HUES48 (cell line): ENCODE measurements around the gene MKS1.

Source experiments
- H3K27ac ChIP-seq: one replicate; pipeline ENCODE4 v1.7.0; 2013; ENCODE audit warnings: low read depth, low read length, inconsistent platforms
- H3K27me3 ChIP-seq: 2 replicates; pipeline ENCODE4 v1.6.1; 2013; ENCODE audit warnings: mild to moderate bottlenecking, low read length; ENCODE audit not compliant: control insufficient read depth, insufficient read depth
- H3K36me3 ChIP-seq: 2 replicates; pipeline ENCODE4 v1.6.1; 2013; ENCODE audit warnings: low read length; ENCODE audit not compliant: control insufficient read depth, insufficient read depth
- H3K4me1 ChIP-seq: 2 replicates; pipeline ENCODE4 v1.6.1; 2013; ENCODE audit warnings: mild to moderate bottlenecking, low read length; ENCODE audit not compliant: control insufficient read depth, insufficient read depth
- H3K4me3 ChIP-seq: 2 replicates; pipeline ENCODE4 v1.5.1; 2013; ENCODE audit warnings: mild to moderate bottlenecking, low read depth, low read length
- H3K9ac ChIP-seq: 2 replicates; pipeline ENCODE4 v1.6.1; 2013; ENCODE audit warnings: mild to moderate bottlenecking, low read depth, low read length, moderate library complexity
- H3K9me3 ChIP-seq: 2 replicates; pipeline ENCODE4 v1.6.1; 2013; ENCODE audit warnings: low read length; ENCODE audit not compliant: control insufficient read depth, insufficient read depth

MKS1 gene

GRCh38 chr17:58200024-58200633, 18.9 kb downstream of the MKS1 start:
- Histone ChIP-seq H3K9me3 (no peaks in the 10 kb centered on the region), H3K4me1 (no peaks in the 10 kb centered on the region), H3K27me3 (no peaks in the 10 kb centered on the region; the same call in none of the 2 replicates), H3K36me3 (0 out of 2 replicates have a peak, but pooled peaks cover under 1% of the 10 kb centered on the region), H3K9ac (no peak overlapping the region), H3K27ac (no peak overlapping the region), H3K4me3 (no peak overlapping the region)

GRCh38 chr17:58196610-58197009, 22.4 kb downstream of the MKS1 start:
- Histone ChIP-seq H3K36me3 (no peaks in the 10 kb centered on the region), H3K9me3 (no peaks in the 10 kb centered on the region), H3K4me1 (no peaks in the 10 kb centered on the region), H3K27ac (no peak overlapping the region), H3K9ac (no peak overlapping the region), H3K4me3 (no peak overlapping the region), H3K27me3 (peaks cover 4% of the 10 kb centered on the region)

GRCh38 chr17:58195518-58196123, 23.4 kb downstream of the MKS1 start:
- Histone ChIP-seq H3K36me3 (no peaks in the 10 kb centered on the region), H3K9ac (no peak overlapping the region), H3K27me3 (peaks cover 4% of the 10 kb centered on the region), H3K4me3 (no peak overlapping the region), H3K9me3 (no peaks in the 10 kb centered on the region), H3K27ac (no peak overlapping the region), H3K4me1 (no peaks in the 10 kb centered on the region)

GRCh38 chr17:58193641-58194255, 25.3 kb downstream of the MKS1 start:
- no peaks in the 10 kb centered on the region for H3K9me3 ChIP-seq
- H3K4me1 ChIP-seq, result no peaks in the 10 kb centered on the region
- no peaks in the 10 kb centered on the region for H3K36me3 ChIP-seq
- no peak overlapping the region for H3K27ac ChIP-seq
- no peak overlapping the region for H3K4me3 ChIP-seq
- H3K9ac ChIP-seq, result no peak overlapping the region
- peaks cover 4% of the 10 kb centered on the region for H3K27me3 ChIP-seq

- no peak within 1 kb of the TSS for H3K9ac ChIP-seq
- H3K4me1 ChIP-seq, result no peaks in the 10 kb centered on the region
- H3K27ac ChIP-seq, result no peak within 1 kb of the TSS
- no peaks in the 10 kb centered on the region for H3K9me3 ChIP-seq
- H3K36me3 ChIP-seq, result no peaks in the 10 kb centered on the region
- no peak within 1 kb of the TSS for H3K4me3 ChIP-seq
- H3K27me3 ChIP-seq, result peaks cover 4% of the 10 kb centered on the region; the same call in 1 of the 2 replicates
Observed at GRCh38 chr17:58192612-58193011, 26.4 kb downstream of the MKS1 start, which contains the start of gene EPX. TSS of gene EPX (plus strand) at chr17:58192726. CDS start at chr17:58192847, 121 bp downstream.

- Histone ChIP-seq H3K4me3 (no peak overlapping the region), H3K9ac (no peak overlapping the region), H3K36me3 (no peaks in the 10 kb centered on the region), H3K27me3 (peaks cover 4% of the 10 kb centered on the region; the same call in 1 of the 2 replicates), H3K9me3 (no peaks in the 10 kb centered on the region), H3K4me1 (no peaks in the 10 kb centered on the region), H3K27ac (no peak overlapping the region)
Observed at GRCh38 chr17:58191241-58191896, 27.7 kb downstream of the MKS1 start.

- no peak overlapping the region for H3K4me3 ChIP-seq
Observed at GRCh38 chr17:58189436-58190146, 29.5 kb downstream of the MKS1 start.

GRCh38 chr17:58187675-58188074, 31.4 kb downstream of the MKS1 start:
- Histone ChIP-seq H3K4me3 (no peak overlapping the region), H3K27me3 (0 out of 2 replicates have a peak, but pooled peaks cover 1% of the 10 kb centered on the region), H3K36me3 (no peaks in the 10 kb centered on the region), H3K9me3 (no peaks in the 10 kb centered on the region), H3K27ac (no peak overlapping the region), H3K9ac (no peak overlapping the region), H3K4me1 (no peaks in the 10 kb centered on the region)

More at GRCh38 chr17:58189436-58190146, 29.5 kb downstream of the MKS1 start:
- Histone ChIP-seq H3K4me1 (no peaks in the 10 kb centered on the region), H3K27me3 (0 out of 2 replicates have a peak, but pooled peaks cover 4% of the 10 kb centered on the region), H3K27ac (no peak overlapping the region), H3K9ac (no peak overlapping the region), H3K36me3 (no peaks in the 10 kb centered on the region), H3K9me3 (no peaks in the 10 kb centered on the region)

GRCh38 chr17:58187063-58187462, 32.0 kb downstream of the MKS1 start:
- Histone ChIP-seq H3K9ac (no peak overlapping the region), H3K9me3 (no peaks in the 10 kb centered on the region), H3K4me1 (no peaks in the 10 kb centered on the region), H3K27me3 (no peaks in the 10 kb centered on the region), H3K4me3 (no peak overlapping the region), H3K36me3 (no peaks in the 10 kb centered on the region), H3K27ac (no peak overlapping the region)

- Histone ChIP-seq H3K4me1 (no peaks in the 10 kb centered on the region), H3K27ac (no peak overlapping the region), H3K27me3 (no peaks in the 10 kb centered on the region)
Observed at GRCh38 chr17:58186591-58186990, 32.5 kb downstream of the MKS1 start.

More at GRCh38 chr17:58186591-58186990, 32.5 kb downstream of the MKS1 start:
- Histone ChIP-seq H3K9me3 (no peaks in the 10 kb centered on the region), H3K4me3 (no peak overlapping the region), H3K36me3 (no peaks in the 10 kb centered on the region), H3K9ac (no peak overlapping the region)
